Hepatocyte (in vitro differentiated cells): ENCODE measurements around the gene MRPL42. TPM values are rescaled to one million over a fixed set of nuclear protein-coding genes. Genes with fewer than 3 reads are reported as not detected.
"Not testable (repeated sequence)": the region's sequence is repeated elsewhere in the genome, so short reads cannot be mapped to it uniquely, and the experiment has no call there.

Experiments
- DNase-seq: peaks from one replicate; pipeline ENCODE4 v3.0.0-alpha.2; 2016; ENCODE audit warnings: low spot score
- H2AFZ ChIP-seq: fragments of 200-600 bp; sonication (generic); 2 replicates; pipeline ENCODE4 v1.6.0; 2016; ENCODE audit warnings: antibody characterized with exemption, mild to moderate bottlenecking
- H3K27ac ChIP-seq: fragments of 200-600 bp; sonication (generic); 2 replicates; pipeline ENCODE4 v1.5.1; 2016; ENCODE audit warnings: mild to moderate bottlenecking
- H3K27me3 ChIP-seq: fragments of 200-600 bp; sonication (generic); 2 replicates; pipeline ENCODE4 v1.6.1; 2016
- H3K36me3 ChIP-seq: fragments of 200-600 bp; sonication (generic); replicated peaks from 2 replicates; pipeline ENCODE4 v1.5.1; 2016; ENCODE audit warnings: low read depth; ENCODE audit not compliant: insufficient read depth
- H3K4me1 ChIP-seq: fragments of 200-600 bp; sonication (generic); 2 replicates; pipeline ENCODE4 v1.5.1; 2016; ENCODE audit warnings: mild to moderate bottlenecking, moderate library complexity; ENCODE audit not compliant: insufficient read depth
- H3K4me2 ChIP-seq: fragments of 200-600 bp; sonication (generic); 2 replicates; pipeline ENCODE4 v1.6.0; 2016
- H3K4me3 ChIP-seq: fragments of 200-600 bp; sonication (generic); 2 replicates; pipeline ENCODE4 v1.5.1; 2016; ENCODE audit warnings: mild to moderate bottlenecking
- H3K79me2 ChIP-seq: fragments of 200-600 bp; sonication (generic); 2 replicates; pipeline ENCODE4 v1.6.0; 2017; ENCODE audit warnings: mild to moderate bottlenecking
- H3K9me2 ChIP-seq: fragments of 200-600 bp; sonication (generic); replicated peaks from 2 replicates; pipeline ENCODE4 v1.6.0; 2017; ENCODE audit warnings: mild to moderate bottlenecking; ENCODE audit not compliant: insufficient read depth
- H3K9me3 ChIP-seq: fragments of 200-600 bp; sonication (generic); 2 replicates; pipeline ENCODE4 v1.5.1; 2016; ENCODE audit warnings: low read depth, mild to moderate bottlenecking
- H4K20me1 ChIP-seq: fragments of 200-600 bp; sonication (generic); 2 replicates; pipeline ENCODE4 v1.6.0; 2016; ENCODE audit warnings: mild to moderate bottlenecking; ENCODE audit not compliant: insufficient read depth, poor library complexity, severe bottlenecking
- CTCF ChIP-seq: fragments of 200-600 bp; sonication (generic); IDR thresholded peaks from 2 replicates; pipeline ENCODE4 v1.5.1; 2016; ENCODE audit warnings: antibody characterized with exemption, mild to moderate bottlenecking; ENCODE audit not compliant: poor library complexity
- EZH2 ChIP-seq: fragments of 200-600 bp; sonication (generic); IDR thresholded peaks from 2 replicates; pipeline ENCODE4 v1.6.1; 2016; ENCODE audit warnings: antibody characterized with exemption, mild to moderate bottlenecking, borderline replicate concordance
- EZH2phosphoT487 ChIP-seq: fragments of 200-600 bp; sonication (generic); IDR thresholded peaks from one replicate; pipeline ENCODE4 v1.6.1; 2018; ENCODE audit warnings: antibody characterized with exemption, mild to moderate bottlenecking, low read depth, moderate library complexity; ENCODE audit not compliant: unreplicated experiment, severe bottlenecking
- WGBS: methylation state at CpG from one replicate; pipeline ENCODE4 v1.1.6; 2016; ENCODE audit warnings: low lambda C conversion rate; ENCODE audit errors: missing lambda C conversion rate; 5-methylcytosine and 5-hydroxymethylcytosine counted together
- polyA plus RNA-seq: library from polyadenylated mRNA; unstranded; fragments of >200 nt; fragmentation: Nextera tagmentation; extraction: Ambion mirVana; gene quantifications from 2 replicates; pipeline ENCODE4 v1.2.1, GENCODE V29; 2016
- total RNA-seq: library from RNA; depleted of rRNA; stranded (reverse); fragments of >200 nt; gene quantifications from 2 replicates; pipeline ENCODE4 v1.2.3, GENCODE V29; 2014

MRPL42 gene
- total and polyA plus RNA-seq, 2 experiments from 2014 or later = 74.9 to 111 TPM

DNA sequence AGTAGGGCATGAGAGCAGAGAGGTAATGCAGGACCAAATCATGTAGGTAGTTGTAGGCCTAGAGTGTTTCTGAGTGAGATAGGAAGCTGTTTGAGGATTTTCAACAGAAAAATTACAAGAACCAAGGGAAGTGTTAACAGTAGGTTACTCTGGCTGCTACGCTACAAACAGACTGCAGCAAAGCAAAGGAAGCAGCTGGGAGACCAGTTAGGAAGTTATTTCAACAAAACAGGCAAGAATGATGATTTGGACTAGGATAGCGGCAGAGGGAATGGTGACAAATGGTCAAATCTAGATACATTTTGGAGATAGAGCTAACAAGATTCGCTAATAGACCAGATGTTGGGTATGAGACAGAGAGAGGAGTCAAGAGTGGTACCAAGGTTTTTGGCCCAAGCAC is 26.8 kb downstream of the MRPL42 start:
- H3K79me2 ChIP-seq = peaks cover 2% of the 10 kb centered on the region
- no peak overlapping the region for H2AFZ ChIP-seq
- H3K4me1 ChIP-seq = no peaks in the 10 kb centered on the region
- no peak overlapping the region for H3K4me3 ChIP-seq
- H4K20me1 ChIP-seq = no peaks in the 10 kb centered on the region
- WGBS = 96% methylated on average over 3 of the region's 3 CpGs
- no peak for DNase-seq
- no peaks in the 10 kb centered on the region for H3K9me2 ChIP-seq
- no peak overlapping the region for H3K27ac ChIP-seq
- TF ChIP-seq EZH2phosphoT487 = no peak
- no peak for TF ChIP-seq CTCF
- no peak for TF ChIP-seq EZH2
- no peaks in the 10 kb centered on the region for H3K9me3 ChIP-seq
- no peaks in the 10 kb centered on the region for H3K27me3 ChIP-seq
- no peaks in the 10 kb centered on the region for H3K36me3 ChIP-seq
- H3K4me2 ChIP-seq = no peak overlapping the region

- no peak for DNase-seq
- H3K79me2 ChIP-seq = no peaks in the 10 kb centered on the region
- H3K36me3 ChIP-seq = no peaks in the 10 kb centered on the region
- TF ChIP-seq EZH2 (no peak), EZH2phosphoT487 (no peak), CTCF (no peak)
- WGBS = 94% methylated on average over 1 of the region's 1 CpG
- H2AFZ ChIP-seq = no peak overlapping the region
- no peak overlapping the region for H3K4me2 ChIP-seq
- H3K4me3 ChIP-seq = no peak overlapping the region
- H3K27ac ChIP-seq = no peak overlapping the region
- H3K9me2 ChIP-seq = no peaks in the 10 kb centered on the region
- H3K9me3 ChIP-seq = no peaks in the 10 kb centered on the region
- H3K27me3 ChIP-seq = no peaks in the 10 kb centered on the region
- no peaks in the 10 kb centered on the region for H3K4me1 ChIP-seq
- H4K20me1 ChIP-seq = no peaks in the 10 kb centered on the region
Measured at GRCh38 chr12:93497456-93497855, 30.1 kb downstream of the MRPL42 start.

GRCh38 chr12:93498813-93499212 is 31.5 kb downstream of the MRPL42 start:
- H4K20me1 ChIP-seq, H3K4me1 ChIP-seq: not testable (repeated sequence)
- WGBS = no CpG with 5 or more reads among the region's 1 CpG

DNA sequence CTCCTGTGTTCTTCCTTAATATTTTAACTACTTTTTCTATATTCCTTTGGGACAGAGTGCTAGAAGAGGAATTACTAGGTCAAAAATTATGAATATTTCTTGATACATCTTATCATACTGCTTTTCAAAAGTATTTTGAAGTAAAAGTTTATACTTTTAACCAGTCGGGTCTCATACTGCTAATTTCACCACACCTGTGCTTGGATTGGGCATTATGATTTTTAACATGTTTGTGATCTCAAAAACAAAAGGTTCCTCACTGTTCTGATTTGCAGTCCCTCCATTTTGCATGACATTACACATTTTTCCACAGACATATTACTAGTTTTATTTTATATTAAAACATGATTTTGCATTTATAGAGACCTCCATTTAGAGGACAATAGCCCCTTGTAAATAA is 32.9 kb downstream of the MRPL42 start:
- Histone ChIP-seq H3K4me3 (no peak overlapping the region), H2AFZ (no peak overlapping the region), H3K4me1 (no peaks in the 10 kb centered on the region), H3K36me3 (no peaks in the 10 kb centered on the region), H3K4me2 (no peak overlapping the region), H3K9me3 (no peaks in the 10 kb centered on the region), H3K27ac (no peak overlapping the region), H3K9me2 (no peaks in the 10 kb centered on the region), H4K20me1 (no peaks in the 10 kb centered on the region), H3K27me3 (no peaks in the 10 kb centered on the region), H3K79me2 (no peaks in the 10 kb centered on the region)
- TF ChIP-seq CTCF (no peak), EZH2phosphoT487 (no peak), EZH2 (no peak)
- DNase-seq = no peak
- 93% methylated on average over 1 of the region's 1 CpG for WGBS

More at GRCh38 chr12:93498813-93499212, 31.5 kb downstream of the MRPL42 start:
- not testable (repeated sequence) for H3K27me3 ChIP-seq, H3K4me3 ChIP-seq, H3K79me2 ChIP-seq, DNase-seq, H3K4me2 ChIP-seq, H2AFZ ChIP-seq, H3K36me3 ChIP-seq, H3K27ac ChIP-seq, H3K9me3 ChIP-seq, H3K9me2 ChIP-seq
